ENCODE measurements around the gene KRT82.

Gene KRT82

DNA sequence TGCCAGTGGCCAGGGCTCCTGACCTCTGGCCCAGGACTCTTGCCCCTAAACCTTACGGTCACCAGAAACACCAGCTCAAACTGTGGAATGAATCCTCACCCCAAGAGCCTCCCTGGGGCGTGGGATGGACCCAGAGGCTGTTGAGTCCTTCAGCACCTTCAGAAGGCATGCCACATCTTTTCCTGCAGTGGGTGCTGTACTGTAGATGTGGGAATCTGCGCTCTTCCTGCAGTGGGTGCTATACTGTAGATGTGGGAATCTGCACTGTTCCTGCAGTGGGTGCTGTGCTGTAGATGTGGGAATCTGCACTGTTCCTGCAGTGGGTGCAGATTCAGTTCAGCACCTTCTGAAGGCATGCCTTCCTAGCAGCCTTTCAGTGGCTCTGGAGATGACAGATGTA is 1.2 kb downstream of the KRT82 start:
- no peaks in the 10 kb centered on the region for H3K4me1 ChIP-seq (ENCODE audit: control insufficient read depth, insufficient read depth, low read length)
- H3K36me3 ChIP-seq (ENCODE audit: control insufficient read depth, insufficient read depth, low read length, severe bottlenecking), result no peaks in the 10 kb centered on the region
- peaks cover 57% of the 10 kb centered on the region for H3K27me3 ChIP-seq (replicated peaks; ENCODE audit: control insufficient read depth, insufficient read depth, low read length)
- H3K9me3 ChIP-seq (ENCODE audit: control insufficient read depth, low read length), result no peaks in the 10 kb centered on the region
- no peak overlapping the region for H3K4me3 ChIP-seq (ENCODE audit: low read length)
- DNase-seq (ENCODE audit: low read depth), result no peak
- no peak overlapping the region for H3K9ac ChIP-seq (ENCODE audit: low read length)

DNA sequence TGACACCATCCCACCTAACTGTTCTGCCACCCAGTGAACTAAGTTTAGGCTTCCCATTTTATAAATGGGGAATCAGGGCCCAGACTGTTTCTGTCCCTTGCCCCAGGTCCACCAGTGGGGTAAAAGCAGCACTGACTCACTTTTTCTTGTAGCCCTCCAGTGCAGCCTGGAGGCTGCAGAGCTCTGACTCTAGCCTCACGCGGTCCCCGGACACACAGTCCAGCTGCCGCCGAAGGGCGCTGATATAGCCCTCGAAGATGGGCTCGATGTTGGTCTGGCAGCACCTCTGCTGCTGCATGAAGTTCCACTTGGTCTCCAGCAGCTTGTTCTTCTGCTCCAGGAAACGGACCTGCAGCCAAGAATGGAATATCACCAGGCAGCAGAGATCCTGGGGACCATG is 2.6 kb downstream of the KRT82 start:
- peaks cover 64% of the 10 kb centered on the region for H3K27me3 ChIP-seq (replicated peaks; ENCODE audit: control insufficient read depth, insufficient read depth, low read length)
- no peaks in the 10 kb centered on the region for H3K4me1 ChIP-seq (ENCODE audit: control insufficient read depth, insufficient read depth, low read length)
- no peak overlapping the region for H3K9ac ChIP-seq (ENCODE audit: low read length)
- no peak overlapping the region for H3K4me3 ChIP-seq (ENCODE audit: low read length)
- H3K36me3 ChIP-seq (ENCODE audit: control insufficient read depth, insufficient read depth, low read length, severe bottlenecking), result no peaks in the 10 kb centered on the region
- no peaks in the 10 kb centered on the region for H3K9me3 ChIP-seq (ENCODE audit: control insufficient read depth, low read length)
- no peak for DNase-seq (ENCODE audit: low read depth)

DNA sequence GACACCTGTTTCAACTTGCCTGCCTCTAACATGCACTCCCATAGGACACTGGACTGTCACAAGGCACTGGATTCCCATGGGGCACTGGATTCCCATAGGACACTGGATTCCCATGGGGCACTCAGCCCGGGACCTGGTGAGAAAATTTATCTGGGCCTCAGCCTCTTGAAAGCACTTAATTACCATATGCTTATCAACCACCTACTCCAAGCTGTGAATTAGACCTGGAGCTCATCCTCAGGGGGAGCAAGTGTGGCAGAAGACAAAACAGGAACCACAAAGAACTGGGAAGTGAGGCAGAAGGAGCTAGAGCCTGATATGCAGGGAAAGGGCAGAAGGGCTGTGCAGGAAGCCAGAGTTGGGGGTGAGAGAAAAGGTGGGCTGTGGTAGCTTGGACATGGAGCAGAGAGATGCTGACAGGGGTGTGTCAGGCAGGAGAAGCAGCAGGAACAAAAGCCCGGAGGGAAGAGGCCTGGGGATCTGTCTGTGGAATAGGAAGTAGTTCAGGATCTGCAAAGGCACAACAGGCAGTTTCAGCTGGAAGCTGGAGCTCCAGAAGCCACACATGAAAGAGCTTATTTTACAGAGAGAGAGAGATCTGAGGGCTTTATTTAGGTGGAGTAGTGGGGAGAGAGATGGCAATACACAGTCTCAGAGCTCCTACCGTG is 3.1 kb downstream of the KRT82 start:
- H3K27me3 ChIP-seq (replicated peaks; ENCODE audit: control insufficient read depth, insufficient read depth, low read length), result peaks cover 64% of the 10 kb centered on the region
- no peaks in the 10 kb centered on the region for H3K36me3 ChIP-seq (ENCODE audit: control insufficient read depth, insufficient read depth, low read length, severe bottlenecking)
- H3K9ac ChIP-seq (ENCODE audit: low read length), result no peak overlapping the region
- no peak for DNase-seq (ENCODE audit: low read depth)
- no peaks in the 10 kb centered on the region for H3K9me3 ChIP-seq (ENCODE audit: control insufficient read depth, low read length)
- no peaks in the 10 kb centered on the region for H3K4me1 ChIP-seq (ENCODE audit: control insufficient read depth, insufficient read depth, low read length)
- no peak overlapping the region for H3K4me3 ChIP-seq (ENCODE audit: low read length)

DNA sequence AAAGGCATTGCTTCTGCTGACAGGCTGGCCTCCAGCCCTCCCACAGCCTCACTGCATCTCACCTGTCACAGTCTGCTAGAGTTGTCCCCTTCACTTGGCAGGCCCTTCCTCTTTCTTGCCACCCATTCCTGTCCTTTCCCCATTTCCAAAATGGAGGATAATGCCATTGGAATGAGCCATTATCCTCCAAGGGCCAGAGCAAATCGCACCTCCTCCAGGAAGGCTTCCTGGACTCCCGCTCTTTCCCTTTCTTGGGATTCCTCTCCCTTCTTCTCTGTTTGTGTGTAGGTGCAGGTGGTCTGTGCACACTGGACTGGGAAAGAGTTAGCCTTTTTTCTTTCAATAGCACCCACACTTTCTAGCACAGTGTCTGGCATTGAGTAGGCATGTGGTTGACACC is 3.8 kb downstream of the KRT82 start:
- no peaks in the 10 kb centered on the region for H3K36me3 ChIP-seq (ENCODE audit: control insufficient read depth, insufficient read depth, low read length, severe bottlenecking)
- H3K4me3 ChIP-seq (ENCODE audit: low read length), result no peak overlapping the region
- DNase-seq (ENCODE audit: low read depth), result no peak
- no peak overlapping the region for H3K9ac ChIP-seq (ENCODE audit: low read length)
- no peaks in the 10 kb centered on the region for H3K9me3 ChIP-seq (ENCODE audit: control insufficient read depth, low read length)
- peaks cover 64% of the 10 kb centered on the region for H3K27me3 ChIP-seq (replicated peaks; ENCODE audit: control insufficient read depth, insufficient read depth, low read length)
- no peaks in the 10 kb centered on the region for H3K4me1 ChIP-seq (ENCODE audit: control insufficient read depth, insufficient read depth, low read length)

DNA sequence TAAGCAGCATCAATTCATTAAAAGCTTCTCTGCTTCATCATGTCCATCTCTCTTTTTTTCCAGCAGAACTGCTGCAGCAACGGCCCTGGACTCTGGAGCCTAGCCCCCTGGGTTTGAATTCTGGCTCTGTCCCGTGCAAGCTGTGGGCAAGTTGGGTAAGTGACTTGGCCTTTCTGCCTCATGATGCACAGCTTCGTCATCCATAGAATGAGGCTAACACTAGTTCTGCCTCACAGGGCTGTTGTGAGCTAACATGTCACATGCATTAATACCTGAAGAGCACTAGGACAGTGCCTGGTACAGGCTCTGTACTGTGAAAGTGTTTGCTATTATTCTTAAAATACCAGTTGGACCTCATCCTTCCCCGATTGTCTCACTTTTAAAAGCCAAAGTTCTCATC is 4.2 kb downstream of the KRT82 start:
- Histone ChIP-seq H3K4me1 (ENCODE audit: control insufficient read depth, insufficient read depth, low read length) (no peaks in the 10 kb centered on the region), H3K36me3 (ENCODE audit: control insufficient read depth, insufficient read depth, low read length, severe bottlenecking) (no peaks in the 10 kb centered on the region), H3K9me3 (ENCODE audit: control insufficient read depth, low read length) (no peaks in the 10 kb centered on the region), H3K4me3 (ENCODE audit: low read length) (no peak overlapping the region), H3K27me3 (replicated peaks; ENCODE audit: control insufficient read depth, insufficient read depth, low read length) (peaks cover 67% of the 10 kb centered on the region), H3K9ac (ENCODE audit: low read length) (no peak overlapping the region)
- no peak for DNase-seq (ENCODE audit: low read depth)

DNA sequence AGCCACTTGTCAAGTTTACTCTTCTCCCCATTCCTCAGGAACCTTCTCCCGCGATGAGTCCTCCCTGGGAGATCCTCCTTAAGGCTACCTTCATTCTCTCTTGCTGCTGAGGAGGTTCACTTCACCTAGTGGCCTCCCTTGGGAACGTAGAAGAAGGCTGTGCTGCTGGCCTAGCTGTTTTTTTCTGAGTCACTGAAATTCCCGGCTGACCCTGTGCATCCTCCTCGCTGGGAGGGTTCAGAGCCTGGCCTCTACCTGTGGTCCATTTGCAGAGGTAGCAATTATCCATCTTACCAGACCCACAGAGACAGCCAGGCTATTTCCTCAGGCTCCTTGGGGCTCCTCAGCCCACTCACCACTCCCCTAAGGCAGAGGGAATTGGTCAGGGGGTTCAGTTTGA is 4.6 kb downstream of the KRT82 start:
- Histone ChIP-seq H3K27me3 (replicated peaks; ENCODE audit: control insufficient read depth, insufficient read depth, low read length) (peaks cover 71% of the 10 kb centered on the region), H3K36me3 (ENCODE audit: control insufficient read depth, insufficient read depth, low read length, severe bottlenecking) (no peaks in the 10 kb centered on the region), H3K4me1 (ENCODE audit: control insufficient read depth, insufficient read depth, low read length) (peaks cover under 1% of the 10 kb centered on the region), H3K9ac (ENCODE audit: low read length) (no peak overlapping the region), H3K4me3 (ENCODE audit: low read length) (no peak overlapping the region), H3K9me3 (ENCODE audit: control insufficient read depth, low read length) (no peaks in the 10 kb centered on the region)
- no peak for DNase-seq (ENCODE audit: low read depth)

DNA sequence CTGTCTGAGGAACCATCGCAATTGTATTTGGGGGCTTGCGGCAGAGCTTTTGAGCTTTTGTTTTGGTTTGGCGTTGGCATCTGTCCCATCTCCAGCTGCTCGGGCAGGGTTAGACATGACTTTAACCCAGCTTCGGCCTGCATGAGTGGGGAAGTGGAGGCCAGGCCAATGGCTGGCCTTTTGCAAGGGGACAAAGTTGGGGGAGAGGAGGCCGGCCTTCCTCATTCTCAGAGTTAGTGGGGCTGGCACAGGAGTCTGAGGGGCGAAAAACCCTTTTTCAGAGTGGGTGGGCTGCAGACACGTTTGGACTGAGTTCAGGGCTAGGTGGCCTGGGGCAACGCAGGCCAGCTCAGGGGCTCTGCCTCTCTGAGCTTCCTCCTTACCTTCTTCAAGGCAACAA is 5.2 kb downstream of the KRT82 start:
- no peak overlapping the region for H3K4me3 ChIP-seq (ENCODE audit: low read length)
- H3K9me3 ChIP-seq (ENCODE audit: control insufficient read depth, low read length), result no peaks in the 10 kb centered on the region
- no peak overlapping the region for H3K9ac ChIP-seq (ENCODE audit: low read length)
- DNase-seq (ENCODE audit: low read depth), result no peak
- no peaks in the 10 kb centered on the region for H3K36me3 ChIP-seq (ENCODE audit: control insufficient read depth, insufficient read depth, low read length, severe bottlenecking)
- H3K4me1 ChIP-seq (ENCODE audit: control insufficient read depth, insufficient read depth, low read length), result peaks cover 7% of the 10 kb centered on the region
- peaks cover 77% of the 10 kb centered on the region for H3K27me3 ChIP-seq (replicated peaks; ENCODE audit: control insufficient read depth, insufficient read depth, low read length)

DNA sequence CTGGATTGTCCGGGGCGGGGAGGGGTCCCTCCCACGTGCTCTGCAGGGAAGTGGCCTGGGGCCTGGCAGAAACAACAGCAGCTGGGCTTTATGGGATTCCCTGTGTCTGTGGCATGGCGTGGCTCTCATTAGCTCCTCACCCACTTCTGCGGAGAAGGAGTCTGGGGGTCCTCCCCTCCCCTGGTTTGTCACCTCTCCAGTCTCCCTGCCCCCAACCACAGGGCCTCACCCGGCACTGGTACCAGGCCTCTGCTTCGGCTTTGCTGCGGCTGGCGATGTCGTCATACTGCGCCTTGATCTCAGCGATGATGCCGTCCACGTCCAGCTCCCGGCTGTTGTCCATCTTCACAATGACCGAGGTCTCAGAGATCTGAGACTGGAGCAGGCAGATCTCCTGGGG is 6.4 kb downstream of the KRT82 start:
- Histone ChIP-seq H3K27me3 (replicated peaks; ENCODE audit: control insufficient read depth, insufficient read depth, low read length) (peaks cover 87% of the 10 kb centered on the region), H3K9me3 (ENCODE audit: control insufficient read depth, low read length) (no peaks in the 10 kb centered on the region), H3K4me3 (ENCODE audit: low read length) (no peak overlapping the region), H3K4me1 (ENCODE audit: control insufficient read depth, insufficient read depth, low read length) (peaks cover 7% of the 10 kb centered on the region), H3K9ac (ENCODE audit: low read length) (no peak overlapping the region), H3K36me3 (ENCODE audit: control insufficient read depth, insufficient read depth, low read length, severe bottlenecking) (no peaks in the 10 kb centered on the region)
- DNase-seq (ENCODE audit: low read depth), result no peak

DNA sequence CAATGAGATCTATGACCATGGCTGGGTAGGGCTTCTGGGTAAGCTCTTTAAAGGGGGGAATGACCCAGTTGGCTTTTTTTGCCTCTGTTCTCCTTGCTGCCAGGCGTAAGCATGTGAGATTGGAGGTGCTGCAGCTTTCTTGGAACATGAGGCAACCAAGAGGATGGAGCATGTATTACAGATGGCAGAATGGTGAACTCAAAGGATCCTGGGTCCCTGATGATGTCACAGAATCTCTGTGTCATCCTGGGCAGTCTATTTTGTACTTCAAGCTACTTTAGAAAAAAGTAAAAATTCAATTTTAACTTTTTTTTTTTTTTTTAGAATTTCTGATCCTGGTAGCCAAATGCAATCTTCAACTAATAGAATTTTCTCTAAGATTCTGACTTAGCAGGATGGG is 8.0 kb downstream of the KRT82 start:
- Histone ChIP-seq H3K9ac (ENCODE audit: low read length) (no peak overlapping the region), H3K9me3 (ENCODE audit: control insufficient read depth, low read length) (no peaks in the 10 kb centered on the region), H3K27me3 (replicated peaks; ENCODE audit: control insufficient read depth, insufficient read depth, low read length) (peaks cover 85% of the 10 kb centered on the region), H3K4me1 (ENCODE audit: control insufficient read depth, insufficient read depth, low read length) (peaks cover 7% of the 10 kb centered on the region), H3K4me3 (ENCODE audit: low read length) (no peak overlapping the region), H3K36me3 (ENCODE audit: control insufficient read depth, insufficient read depth, low read length, severe bottlenecking) (no peaks in the 10 kb centered on the region)
- DNase-seq (ENCODE audit: low read depth), result no peak

DNA sequence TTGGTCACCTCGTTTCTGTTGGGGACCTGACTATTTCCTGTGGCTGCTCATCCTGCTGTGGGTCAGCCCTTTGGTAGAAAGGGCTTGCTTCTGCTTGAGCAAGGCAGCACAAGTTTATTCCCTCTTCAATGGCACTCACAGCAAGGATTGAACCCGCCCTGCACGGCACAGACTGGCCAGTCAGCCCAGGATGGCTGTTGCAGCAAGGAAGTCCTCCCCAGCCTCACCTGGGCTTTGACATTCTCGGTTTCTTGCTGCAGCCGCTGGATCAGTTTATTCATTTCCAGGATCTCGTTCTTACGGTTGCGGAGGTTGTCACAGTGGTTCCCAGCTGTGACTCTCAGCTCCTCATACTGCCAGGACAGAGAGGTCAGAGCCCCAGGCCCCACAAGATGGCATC is 9.5 kb downstream of the KRT82 start:
- DNase-seq (ENCODE audit: low read depth), result no peak

DNA sequence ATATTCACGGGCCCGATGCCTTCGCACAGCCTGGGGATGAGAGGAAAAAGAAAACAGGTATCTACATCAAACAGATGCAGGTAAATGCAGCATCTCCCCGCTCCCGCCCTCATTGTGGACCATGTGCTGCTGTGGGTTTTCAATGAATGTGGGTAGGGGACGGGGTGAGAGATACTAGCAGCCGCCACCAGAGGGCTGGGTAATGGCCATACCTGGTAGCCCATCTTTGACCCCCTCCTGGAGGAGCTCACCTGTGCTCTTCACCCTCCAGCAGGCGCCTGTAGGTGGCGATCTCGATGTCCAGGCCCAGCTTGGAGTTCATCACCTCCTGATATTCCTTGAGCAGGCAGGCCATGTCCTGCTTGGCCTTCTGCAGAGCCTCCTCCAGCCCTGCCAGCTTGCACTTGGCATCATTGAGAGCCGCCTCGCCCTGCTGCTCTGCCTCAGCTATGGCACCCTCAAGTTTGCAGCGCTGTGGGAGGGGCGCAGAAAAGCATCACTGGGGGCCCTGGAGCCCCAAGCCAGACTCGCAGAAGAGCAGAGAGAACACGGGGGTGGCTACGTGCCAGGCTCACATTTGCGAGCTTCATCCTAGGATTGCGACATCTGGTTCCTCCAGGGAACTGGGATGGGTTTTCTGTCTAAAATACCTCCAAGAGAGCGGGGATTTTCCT is 10.2 kb downstream of the KRT82 start:
- no peak overlapping the region for H3K4me3 ChIP-seq (ENCODE audit: low read length)
- no peaks in the 10 kb centered on the region for H3K9me3 ChIP-seq (ENCODE audit: control insufficient read depth, low read length)
- no peak overlapping the region for H3K9ac ChIP-seq (ENCODE audit: low read length)
- peaks cover 72% of the 10 kb centered on the region for H3K27me3 ChIP-seq (replicated peaks; ENCODE audit: control insufficient read depth, insufficient read depth, low read length)
- DNase-seq (ENCODE audit: low read depth), result peak; percentile 58
- peaks cover 17% of the 10 kb centered on the region for H3K4me1 ChIP-seq (ENCODE audit: control insufficient read depth, insufficient read depth, low read length)
- no peaks in the 10 kb centered on the region for H3K36me3 ChIP-seq (ENCODE audit: control insufficient read depth, insufficient read depth, low read length, severe bottlenecking)

More for the DNA sequence above, 9.5 kb downstream of the KRT82 start:
- no peaks in the 10 kb centered on the region for H3K36me3 ChIP-seq (ENCODE audit: control insufficient read depth, insufficient read depth, low read length, severe bottlenecking)
- peaks cover 77% of the 10 kb centered on the region for H3K27me3 ChIP-seq (replicated peaks; ENCODE audit: control insufficient read depth, insufficient read depth, low read length)
- H3K9ac ChIP-seq (ENCODE audit: low read length), result no peak overlapping the region
- no peak overlapping the region for H3K4me3 ChIP-seq (ENCODE audit: low read length)
- H3K9me3 ChIP-seq (ENCODE audit: control insufficient read depth, low read length), result no peaks in the 10 kb centered on the region
- peaks cover 9% of the 10 kb centered on the region for H3K4me1 ChIP-seq (ENCODE audit: control insufficient read depth, insufficient read depth, low read length)

Measured in adipocyte (in vitro differentiated cells).